Measurements from ENCODE around the gene PLCL2.

PLCL2 gene

DNA sequence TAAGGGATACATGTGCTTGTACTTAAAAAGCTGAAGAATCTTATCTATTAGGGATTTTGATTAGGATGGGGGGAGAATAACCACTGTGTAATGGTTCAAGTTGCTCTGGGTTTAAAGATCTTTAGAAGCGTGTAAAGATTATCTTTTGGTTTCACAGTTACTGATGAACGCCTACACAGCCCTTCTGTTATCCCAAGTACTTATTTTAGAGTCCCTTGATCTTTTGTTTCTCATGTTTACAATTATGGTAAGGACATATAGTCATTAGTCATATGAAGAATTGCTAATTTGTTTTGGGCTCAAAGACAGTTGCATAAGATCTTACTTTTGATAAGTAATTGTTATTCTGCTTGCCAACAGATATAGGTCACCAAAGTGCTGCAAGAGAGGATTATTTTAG lies 160.1 kb downstream of the PLCL2 start:
- DNase-seq (ENCODE audit: low spot score), result no peak

DNA sequence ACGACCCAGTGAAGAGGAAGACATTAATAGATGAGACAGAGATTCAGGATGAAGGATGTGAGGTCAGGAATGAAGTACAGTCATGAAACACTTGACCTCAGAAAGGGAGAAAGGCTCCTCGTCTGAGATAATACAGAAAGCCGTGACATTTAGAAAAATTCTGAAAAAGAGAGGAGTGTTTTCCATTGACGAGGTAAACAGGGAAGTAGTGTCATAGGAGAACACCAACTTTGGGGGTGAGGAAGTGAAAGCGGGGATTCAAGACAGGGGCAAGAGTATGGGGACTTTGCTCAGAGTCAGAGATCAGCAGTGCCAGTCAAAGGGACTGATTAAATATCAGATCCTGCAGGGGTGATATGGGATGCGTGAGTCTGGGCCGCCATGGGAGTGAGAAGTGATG lies 160.9 kb downstream of the PLCL2 start:
- no peak for DNase-seq (ENCODE audit: low spot score)

- DNase-seq (ENCODE audit: low spot score), result no peak
These were observed 161.9 kb downstream of the PLCL2 start for GRCh38 chr3:17046623-17047022.

GRCh38 chr3:17047162-17047561 lies 162.4 kb downstream of the PLCL2 start:
- no peak for DNase-seq (ENCODE audit: low spot score)

- DNase-seq (ENCODE audit: low spot score), result no peak
These were observed 163.1 kb downstream of the PLCL2 start for GRCh38 chr3:17047894-17048293.

GRCh38 chr3:17050071-17050470 lies 165.3 kb downstream of the PLCL2 start:
- DNase-seq (ENCODE audit: low spot score), result no peak

GRCh38 chr3:17050506-17050905 lies 165.8 kb downstream of the PLCL2 start:
- DNase-seq (ENCODE audit: low spot score), result no peak

DNA sequence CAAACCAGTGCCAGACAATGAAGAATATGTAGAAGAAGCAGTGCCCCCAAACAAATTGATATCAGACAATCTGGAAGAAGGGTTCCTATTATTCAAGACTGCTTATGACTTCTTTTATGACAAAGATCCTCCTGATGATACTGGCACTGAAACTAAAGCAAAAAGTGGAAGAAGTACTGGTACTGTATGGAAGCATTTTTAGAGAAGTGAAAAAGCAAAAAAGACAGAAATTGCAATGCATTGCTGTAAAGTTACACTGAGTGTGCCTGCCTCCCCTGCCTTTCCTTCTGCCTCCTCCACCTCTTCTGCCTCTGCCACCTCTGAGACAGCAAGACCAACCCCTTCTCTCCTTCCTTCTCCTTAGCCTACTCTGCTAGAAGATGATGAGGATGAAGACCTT lies 167.6 kb downstream of the PLCL2 start:
- DNase-seq (ENCODE audit: low spot score), result no peak

GRCh38 chr3:17054301-17054981 lies 169.7 kb downstream of the PLCL2 start:
- no peak for DNase-seq (ENCODE audit: low spot score)

GRCh38 chr3:17054982-17055343 lies 170.2 kb downstream of the PLCL2 start:
- DNase-seq (ENCODE audit: low spot score), result no peak

DNA sequence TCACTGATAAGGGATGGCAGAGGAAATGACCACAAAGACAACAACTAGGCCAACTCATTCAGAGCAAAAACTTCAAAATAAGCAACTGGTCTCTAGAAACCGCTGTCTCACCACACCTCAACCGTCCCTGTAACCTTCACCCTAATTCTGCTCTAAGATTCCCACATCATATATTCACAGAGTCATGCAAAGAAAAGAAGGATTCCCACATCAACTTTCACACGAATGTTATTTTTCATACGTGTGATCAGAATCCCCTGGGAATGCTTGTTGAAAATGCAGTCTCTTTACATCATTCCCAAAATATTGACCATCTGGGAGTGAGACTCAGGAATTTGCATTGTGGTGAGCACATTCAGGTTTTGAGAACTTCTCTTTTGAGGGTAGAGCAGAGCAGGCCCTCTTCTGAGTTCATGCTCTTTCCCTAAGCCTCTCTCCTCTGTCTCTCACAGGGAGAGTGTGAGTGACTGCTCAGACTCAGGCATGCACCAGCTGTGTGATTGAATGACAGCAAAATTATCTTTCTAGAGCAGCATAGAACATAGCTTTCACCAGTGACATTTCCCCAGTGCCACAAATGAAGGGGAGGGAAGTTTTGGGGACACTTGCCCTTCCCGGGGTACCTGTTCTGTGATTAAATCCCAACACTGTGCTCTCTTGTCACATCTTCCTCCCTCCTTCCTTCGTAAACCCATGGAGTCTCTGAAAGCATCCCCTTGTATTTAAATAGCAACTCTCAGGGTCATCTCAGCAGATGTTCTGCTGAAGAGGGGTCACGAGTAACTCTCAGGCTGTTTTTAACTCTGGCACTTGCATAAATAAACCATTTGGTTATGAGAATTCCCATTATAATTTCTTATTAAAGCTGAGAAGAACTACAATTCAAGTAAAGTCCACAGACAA lies 170.9 kb downstream of the PLCL2 start:
- DNase-seq (ENCODE audit: low spot score), result no peak

DNA sequence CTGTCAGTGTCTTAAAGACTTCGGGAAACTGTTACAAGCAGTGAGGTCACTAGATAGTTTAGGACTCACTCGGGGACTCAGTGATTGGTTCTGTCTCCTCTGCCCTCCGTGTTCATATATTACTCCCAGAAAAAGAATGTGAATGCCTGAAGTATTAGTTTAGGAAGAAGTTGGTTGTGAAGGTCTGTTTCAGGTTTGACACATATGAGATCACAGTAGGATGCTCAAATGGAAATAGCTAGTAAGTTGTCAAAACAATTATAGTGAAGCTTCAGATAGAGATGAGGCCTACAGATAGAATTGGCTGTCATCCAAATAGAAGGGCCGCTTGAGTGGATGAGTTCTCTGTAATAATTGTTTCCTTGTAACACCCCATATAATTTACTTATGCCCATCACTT lies 172.6 kb downstream of the PLCL2 start:
- DNase-seq (ENCODE audit: low spot score), result no peak

DNA sequence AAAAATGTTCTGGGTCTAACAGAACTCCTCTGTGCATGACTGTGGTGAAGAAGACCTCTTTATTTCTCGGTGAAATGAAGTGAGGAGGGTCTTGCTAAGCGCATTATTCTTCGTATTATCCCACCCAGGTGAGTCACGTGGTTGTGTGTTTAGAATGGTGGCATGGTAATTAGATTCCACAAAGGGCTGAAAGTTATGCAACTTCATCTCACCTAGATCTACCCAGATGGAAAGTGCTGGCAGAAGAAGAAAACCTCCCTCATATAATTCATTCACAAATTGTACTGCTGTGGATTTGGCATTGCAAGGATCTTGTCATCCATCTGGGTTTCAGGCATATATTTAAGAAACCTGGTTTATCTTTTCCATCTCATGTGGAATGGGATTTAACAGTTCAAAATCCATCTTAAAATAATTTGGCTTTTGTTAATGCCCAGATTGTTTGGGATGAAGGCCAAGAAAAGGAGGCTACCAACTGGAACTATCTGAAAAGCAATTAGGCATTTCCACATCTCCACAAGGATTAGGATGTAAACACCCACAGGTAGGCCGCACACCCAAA lies 175.3 kb downstream of the PLCL2 start:
- DNase-seq (ENCODE audit: low spot score), result no peak

GRCh38 chr3:17061005-17061404 lies 176.2 kb downstream of the PLCL2 start:
- DNase-seq (ENCODE audit: low spot score), result no peak

DNA sequence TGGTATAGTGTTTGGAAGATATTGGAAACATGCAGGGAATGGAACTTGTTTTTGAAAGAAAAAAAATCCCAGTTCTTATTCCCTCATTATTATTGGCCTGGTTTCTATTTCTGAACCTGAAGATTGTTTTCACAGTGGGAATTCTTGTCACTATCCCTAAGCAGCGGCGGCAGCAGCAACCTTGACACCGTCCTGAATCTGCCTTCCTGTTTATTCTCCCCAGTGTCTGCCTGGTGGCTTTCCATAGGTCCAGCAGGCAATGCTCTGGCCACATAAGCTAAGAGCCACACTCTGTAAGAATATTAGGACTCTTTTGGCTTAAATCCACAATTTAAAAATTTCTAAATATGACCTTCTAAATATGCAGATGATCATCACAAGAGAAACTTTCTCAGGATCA lies 178.0 kb downstream of the PLCL2 start:
- no peak for DNase-seq (ENCODE audit: low spot score)

DNA sequence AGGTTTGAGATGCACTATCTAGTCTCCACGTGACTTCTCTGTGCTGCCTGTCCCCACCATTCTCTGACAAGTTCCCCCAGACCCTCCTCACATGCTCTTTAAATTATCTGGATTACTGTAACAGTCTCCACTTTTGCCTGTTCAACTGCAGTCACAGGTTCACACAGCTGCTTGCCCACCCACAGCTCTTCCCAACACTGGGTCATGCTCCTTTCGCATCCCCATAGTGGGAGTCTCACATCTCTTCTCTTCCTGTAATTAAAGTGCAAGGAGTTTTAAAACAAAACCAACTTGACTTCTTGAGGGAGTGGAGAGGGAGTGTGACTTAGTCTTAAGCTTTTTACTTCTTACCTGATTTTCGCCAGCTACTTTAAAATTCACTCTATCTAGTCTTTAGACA lies 178.8 kb downstream of the PLCL2 start:
- DNase-seq (ENCODE audit: low spot score), result no peak

DNA sequence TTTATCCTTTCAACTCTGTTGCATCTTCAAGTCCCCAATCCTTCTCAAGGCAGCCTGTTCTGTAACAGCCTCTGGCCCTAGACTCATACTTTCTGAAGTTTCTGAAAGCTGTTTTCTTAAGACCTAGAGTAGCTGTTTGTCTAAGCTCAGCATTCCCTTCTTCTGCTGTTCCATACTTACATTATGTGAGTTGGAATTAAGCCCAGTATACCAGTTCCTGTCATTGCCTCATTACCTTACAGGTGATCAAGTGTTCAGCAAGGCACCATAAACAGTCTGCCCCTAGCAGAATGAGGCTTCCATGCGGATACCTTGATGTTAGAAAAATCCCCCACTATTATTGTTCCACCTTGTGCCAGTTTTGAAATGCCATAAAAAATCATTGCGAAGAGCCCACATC lies 180.6 kb downstream of the PLCL2 start:
- DNase-seq (ENCODE audit: low spot score), result no peak

DNA sequence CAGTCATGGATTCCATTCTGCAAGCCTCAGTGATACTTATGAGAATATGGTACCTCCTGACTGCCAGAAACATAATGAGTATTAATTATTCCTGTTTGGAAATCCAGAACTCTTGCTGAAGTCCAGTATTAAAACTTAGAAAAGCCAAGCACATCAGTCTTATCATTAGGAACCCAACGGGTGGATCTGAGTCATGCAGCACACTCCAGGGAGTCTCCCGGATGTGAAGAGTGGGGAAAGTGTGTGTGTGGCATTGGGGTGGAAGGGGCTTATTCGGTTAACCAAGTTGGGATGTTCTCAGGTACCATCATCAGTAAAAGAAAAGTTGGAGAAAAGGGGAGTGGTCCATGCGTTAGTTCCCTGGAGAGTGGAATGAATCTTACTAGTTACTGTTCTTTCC lies 181.1 kb downstream of the PLCL2 start:
- DNase-seq (ENCODE audit: low spot score), result no peak

- no peak for DNase-seq (ENCODE audit: low spot score)
These were observed 185.0 kb downstream of the PLCL2 start for GRCh38 chr3:17069754-17070153.

GRCh38 chr3:17070161-17070959 lies 185.6 kb downstream of the PLCL2 start:
- no peak for DNase-seq (ENCODE audit: low spot score)

DNA sequence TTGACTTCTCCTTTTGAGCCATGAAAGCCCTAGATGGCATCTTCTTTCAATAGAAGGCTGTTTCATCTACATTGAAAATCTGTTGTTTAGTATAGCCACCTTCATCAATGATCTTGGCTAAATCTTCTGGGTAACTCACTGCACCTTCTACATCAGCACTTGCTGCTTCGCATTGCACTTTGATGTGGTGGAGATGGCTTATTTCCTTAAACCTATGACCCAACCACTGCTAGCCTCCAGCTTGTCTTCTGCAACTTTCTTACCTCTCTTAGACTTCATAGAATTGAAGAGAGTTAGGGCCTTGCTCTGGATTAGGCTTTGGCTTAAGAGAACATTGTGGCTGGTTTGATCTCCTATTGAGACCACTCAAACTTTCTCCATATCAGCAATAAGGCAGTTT lies 189.8 kb downstream of the PLCL2 start:
- peak; percentile 25 for DNase-seq (ENCODE audit: low spot score)

DNA sequence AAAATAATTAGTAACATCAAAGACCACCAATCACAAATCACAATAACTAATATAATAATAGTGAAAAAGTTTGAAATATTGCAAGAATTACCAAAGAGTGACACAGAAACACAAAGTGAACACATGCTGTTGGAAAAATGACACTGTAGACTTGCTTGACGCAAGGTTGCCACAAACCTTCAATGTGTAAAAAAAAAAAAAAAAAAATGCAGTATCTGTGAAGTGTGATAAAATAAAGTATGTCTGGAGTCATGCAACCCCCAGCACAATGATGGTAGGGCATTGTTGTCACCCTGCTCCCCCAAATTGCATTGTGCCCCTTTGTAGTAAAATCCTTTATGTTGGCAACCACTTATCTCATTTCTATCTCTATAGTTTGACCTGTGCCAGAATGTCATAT lies 190.6 kb downstream of the PLCL2 start:
- no peak for DNase-seq (ENCODE audit: low spot score)

DNA sequence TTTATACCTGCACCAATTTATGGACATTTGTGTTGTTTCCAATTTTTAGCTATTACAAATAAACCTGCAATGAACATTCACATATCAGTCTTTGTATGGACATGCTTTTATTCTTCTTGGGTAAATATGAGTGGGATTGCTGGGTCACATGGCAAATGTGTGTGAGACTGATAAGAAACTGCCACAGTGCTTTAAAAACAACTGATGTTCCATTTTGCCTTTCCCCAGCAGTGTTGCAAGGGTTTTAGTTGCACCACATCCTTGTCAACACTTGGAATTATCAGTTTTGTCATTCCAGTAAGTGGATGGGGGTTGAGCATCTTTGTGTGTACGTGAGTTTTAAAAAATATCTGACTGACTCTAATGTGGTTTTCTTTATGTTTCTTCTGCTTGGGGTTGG lies 191.2 kb downstream of the PLCL2 start:
- DNase-seq (ENCODE audit: low spot score), result no peak

Measured in CD4-positive, alpha-beta T cell treated with Interleukin-6 at 100 ng/mL for 8 hours (primary cell).